22Rv1 (cell line): ENCODE results near the gene NTPCR.

Source experiments
- CTCF ChIP-seq: fragments of 450-650 bp; IDR thresholded peaks from 2 replicates; pipeline ENCODE4 v1.5.1; 2017; ENCODE audit warnings: mild to moderate bottlenecking
- ZFX ChIP-seq: fragments of 450-650 bp; IDR thresholded peaks from 2 replicates; pipeline ENCODE4 v1.6.1; 2017; ENCODE audit warnings: antibody characterized with exemption, borderline replicate concordance

DNA sequence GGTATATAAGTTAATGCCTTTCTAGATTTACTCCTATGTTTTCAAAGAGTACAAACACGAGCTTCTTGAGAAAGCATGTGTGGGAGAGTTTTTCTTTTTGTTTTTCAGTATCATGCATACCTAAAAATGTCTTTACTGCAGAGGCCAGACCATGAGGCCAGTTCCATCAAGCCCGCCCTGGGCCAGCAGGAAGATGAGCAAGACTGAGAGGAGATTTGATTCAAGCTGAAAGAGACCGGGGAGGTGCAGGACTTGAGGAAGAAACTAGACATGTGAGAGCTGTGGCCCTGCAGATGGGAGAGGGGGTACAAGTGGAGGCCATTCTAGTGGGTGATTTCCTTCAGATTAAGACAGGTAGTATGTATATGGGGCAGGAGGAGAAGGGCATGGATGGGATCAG, 33.4 kb upstream of the NTPCR start:
- no peak for TF ChIP-seq CTCF
- no peak for TF ChIP-seq ZFX
